HCT116 (cell line): ENCODE data around the gene TIMP3.

Experiments used
- EZH2 ChIP-seq: fragments of 200-600 bp; sonication (generic); IDR thresholded peaks from 2 replicates; pipeline ENCODE4 v1.6.1; 2017; ENCODE audit warnings: antibody characterized with exemption, mixed run types
- EZH2phosphoT487 ChIP-seq: fragments of 200-600 bp; IDR thresholded peaks from 2 replicates; pipeline ENCODE4 v1.6.1; 2018; ENCODE audit warnings: antibody characterized with exemption, borderline replicate concordance
- POLR2AphosphoS5 ChIP-seq: IDR thresholded peaks from 2 replicates; pipeline ENCODE4 v1.6.1; 2011; ENCODE audit warnings: mild to moderate bottlenecking, low read depth, low read length, moderate library complexity
- TF ChIP-seq, protein P1 (sequence below), 3 experiments: fragments of 200-600 bp in 1 of 3; sonication (generic) in 1 of 3; IDR thresholded peaks in 2 of 3; conservative IDR thresholded peaks in 1 of 3; 2 replicates each; pipeline ENCODE4 v1.5.1; 2012 to 2017; ENCODE audit warnings: low read depth in 2 of 3, low read length in 2 of 3, antibody characterized with exemption in 1 of 3, borderline replicate concordance in 1 of 3, control low read depth in 1 of 3, mild to moderate bottlenecking in 1 of 3, mixed read lengths in 1 of 3, mixed run types in 1 of 3, moderate library complexity in 1 of 3; ENCODE audit not compliant: insufficient read depth in 1 of 3
- TF ChIP-seq, protein P2 (sequence below): IDR thresholded peaks from 2 replicates; pipeline ENCODE4 v1.6.1; 2012

DNA sequence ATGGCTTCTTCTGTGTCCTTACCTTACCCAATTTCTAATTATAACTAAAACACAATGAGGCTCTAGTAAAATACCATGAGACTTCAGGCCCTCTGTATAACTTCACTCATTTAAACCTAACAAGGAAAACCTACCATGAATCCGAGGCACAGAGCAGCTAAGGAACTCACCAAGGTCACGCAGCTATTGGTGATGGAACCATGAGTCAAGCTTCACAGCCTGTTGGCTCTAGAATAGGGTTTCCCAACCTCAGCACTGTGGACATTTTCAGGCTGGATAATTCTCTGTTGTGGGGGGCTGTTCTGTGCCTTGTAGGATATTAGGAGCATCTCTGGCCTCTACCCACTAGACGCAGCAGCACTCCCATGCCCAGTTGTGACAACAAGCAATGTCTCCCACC lies 75.7 kb downstream of the TIMP3 start:
- TF ChIP-seq, protein P1, sequence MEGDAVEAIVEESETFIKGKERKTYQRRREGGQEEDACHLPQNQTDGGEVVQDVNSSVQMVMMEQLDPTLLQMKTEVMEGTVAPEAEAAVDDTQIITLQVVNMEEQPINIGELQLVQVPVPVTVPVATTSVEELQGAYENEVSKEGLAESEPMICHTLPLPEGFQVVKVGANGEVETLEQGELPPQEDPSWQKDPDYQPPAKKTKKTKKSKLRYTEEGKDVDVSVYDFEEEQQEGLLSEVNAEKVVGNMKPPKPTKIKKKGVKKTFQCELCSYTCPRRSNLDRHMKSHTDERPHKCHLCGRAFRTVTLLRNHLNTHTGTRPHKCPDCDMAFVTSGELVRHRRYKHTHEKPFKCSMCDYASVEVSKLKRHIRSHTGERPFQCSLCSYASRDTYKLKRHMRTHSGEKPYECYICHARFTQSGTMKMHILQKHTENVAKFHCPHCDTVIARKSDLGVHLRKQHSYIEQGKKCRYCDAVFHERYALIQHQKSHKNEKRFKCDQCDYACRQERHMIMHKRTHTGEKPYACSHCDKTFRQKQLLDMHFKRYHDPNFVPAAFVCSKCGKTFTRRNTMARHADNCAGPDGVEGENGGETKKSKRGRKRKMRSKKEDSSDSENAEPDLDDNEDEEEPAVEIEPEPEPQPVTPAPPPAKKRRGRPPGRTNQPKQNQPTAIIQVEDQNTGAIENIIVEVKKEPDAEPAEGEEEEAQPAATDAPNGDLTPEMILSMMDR (IDR thresholded peaks at IDR 0.05 in 2 of 3, conservative IDR thresholded peaks at IDR 0.05 in 1 of 3; ENCODE audit: borderline replicate concordance in 1 of 3, insufficient read depth in 1 of 3, low read depth in 2 of 3, low read length in 2 of 3), result no peak
- TF ChIP-seq EZH2phosphoT487, result no peak
- TF ChIP-seq POLR2AphosphoS5, result no peak
- TF ChIP-seq EZH2, result no peak
- TF ChIP-seq, protein P2, sequence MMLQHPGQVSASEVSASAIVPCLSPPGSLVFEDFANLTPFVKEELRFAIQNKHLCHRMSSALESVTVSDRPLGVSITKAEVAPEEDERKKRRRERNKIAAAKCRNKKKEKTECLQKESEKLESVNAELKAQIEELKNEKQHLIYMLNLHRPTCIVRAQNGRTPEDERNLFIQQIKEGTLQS, result no peak
